Motor neuron (in vitro differentiated cells): ENCODE results near the gene DPF3. TPM values are rescaled to one million over a fixed set of nuclear protein-coding genes. Genes with fewer than 3 reads are reported as not detected.
"Not testable (repeated sequence)": the region's sequence is repeated elsewhere in the genome, so short reads cannot be mapped to it uniquely, and the experiment has no call there.

Experiments
- ATAC-seq, 8 experiments: fragments of 200-7000 bp; cut with Tn5 transposase; replicated peaks in 6 of 8; 2 replicates each; pipeline ENCODE4 v1.8.0; 2021; ENCODE audit warnings: mild to moderate bottlenecking in 8 of 8, moderate library complexity in 8 of 8
- H3K27ac ChIP-seq, 2 donors: fragments of 250-450 bp; sonication (Bioruptor Pico); 2 replicates each; pipeline ENCODE4 v1.9.0; 2021; ENCODE audit warnings: antibody characterized with exemption in 2 of 2, mild to moderate bottlenecking in 2 of 2, moderate library complexity in 1 of 2
- H3K4me1 ChIP-seq, 2 donors: fragments of 250-450 bp; sonication (Bioruptor Pico); replicated peaks in 1 of 2; 2 replicates each; pipeline ENCODE4 v1.6.1; 2021; ENCODE audit warnings: antibody characterized with exemption in 2 of 2, mild to moderate bottlenecking in 2 of 2, moderate library complexity in 1 of 2
- H3K4me3 ChIP-seq, 5 donors: fragments of 250-450 bp; sonication (Bioruptor Pico); 2 replicates each; pipeline ENCODE4 v1.9.0; 2021; ENCODE audit warnings: antibody characterized with exemption in 5 of 5, mild to moderate bottlenecking in 5 of 5, moderate library complexity in 4 of 5
- WGBS, 10 experiments: fragments of 450-650 bp; shearing (Covaris generic); methylation state at CpG; one replicate each; pipeline ENCODE4 v1.0.0; 2022; 5-methylcytosine and 5-hydroxymethylcytosine counted together
- in situ Hi-C, 9 experiments: fragments of 400-800 bp; cut with MboI; loops; one replicate each; pipeline ENCODE4 v1.15.0; 2021; ENCODE audit warnings: low sequenced_read_pairs in 9 of 9, low pct_unique_long_range_greater_than_20kb in 2 of 9; ENCODE audit not compliant: unreplicated experiment in 9 of 9
- total RNA-seq, 8 experiments: library from RNA; unstranded; fragments of 300-600 nt; gene quantifications; 2 replicates each; pipeline versions ENCODE4 v1.2.3 to v1.2.4, GENCODE V29; 2022

The DPF3 gene
- total RNA-seq, 8 experiments from 2014 or later: 5.0 to 10.8 (median 8.6) TPM

DNA sequence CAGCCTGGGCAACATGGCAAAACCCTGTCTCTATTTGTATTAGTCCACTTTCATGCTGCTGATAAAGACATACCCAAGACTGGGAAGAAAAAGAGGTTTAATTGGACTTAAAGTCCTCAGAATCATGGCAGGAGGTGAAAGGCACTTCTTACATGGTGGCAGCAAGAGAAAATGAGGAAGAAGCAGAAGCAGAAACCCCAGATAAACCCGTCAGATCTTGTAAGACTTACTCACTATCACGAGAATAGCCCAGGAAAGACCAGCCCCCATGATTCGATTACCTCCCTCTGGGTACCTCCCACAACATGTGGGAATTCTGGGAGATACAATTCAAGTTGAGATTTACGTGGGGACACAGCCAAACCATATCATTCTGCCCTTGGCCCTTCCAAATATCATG lies 23.0 kb downstream of the DPF3 start:
- 23 to 90% (median 82%) methylated on average over 2 to 4 of the region's 4 CpGs; no CpG with 5 or more reads in 5 of the 10 experiments for WGBS, 10 experiments
- H3K4me3 ChIP-seq, ATAC-seq, H3K27ac ChIP-seq, in situ Hi-C loops, H3K4me1 ChIP-seq: not testable (repeated sequence)

GRCh38 chr14:72869407-72870329 lies 24.2 kb downstream of the DPF3 start:
- WGBS, 10 experiments: 52 to 100% (median 74%) methylated on average over 1 to 5 of the region's 8 CpGs; no CpG with 5 or more reads in 3 of the 10 experiments
- in situ Hi-C loops: no loop called here
- ATAC-seq: no peak
- no peak overlapping the region for H3K4me3 ChIP-seq
- H3K4me1 ChIP-seq: no peaks in the 10 kb centered on the region
- H3K27ac ChIP-seq: no peak overlapping the region

DNA sequence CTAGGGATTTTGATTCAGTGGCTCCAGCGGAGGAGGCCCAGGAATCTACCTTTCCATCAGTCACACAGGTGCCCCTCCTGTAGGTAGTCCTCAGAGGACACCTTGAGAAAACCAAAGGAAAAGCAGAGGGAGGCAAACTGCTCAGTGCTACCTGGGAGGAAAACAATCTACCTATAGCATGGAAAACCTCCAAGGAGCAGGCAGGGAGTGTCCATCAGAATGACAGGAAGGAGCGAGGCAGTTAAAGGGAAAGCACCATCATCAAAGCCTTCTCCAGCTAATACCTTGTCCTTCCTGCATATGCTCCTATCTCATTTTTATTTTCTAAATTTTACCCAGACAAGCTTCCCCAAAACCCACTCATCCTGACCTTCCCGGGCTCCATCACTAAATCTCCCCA lies 25.4 kb downstream of the DPF3 start:
- no peak overlapping the region for H3K27ac ChIP-seq
- H3K4me3 ChIP-seq: no peak overlapping the region
- ATAC-seq: no peak
- H3K4me1 ChIP-seq: no peaks in the 10 kb centered on the region
- in situ Hi-C loops: no loop called here
- WGBS, 10 experiments: 20 to 92% (median 83%) methylated on average over 1 to 2 of the region's 3 CpGs; no CpG with 5 or more reads in 5 of the 10 experiments

- H3K4me3 ChIP-seq: no peak overlapping the region
- 20 to 89% (median 76%) methylated on average over 1 to 6 of the region's 6 CpGs for WGBS, 10 experiments
- no peak overlapping the region for H3K27ac ChIP-seq
- in situ Hi-C loops: no loop called here
- ATAC-seq: no peak
- H3K4me1 ChIP-seq: no peaks in the 10 kb centered on the region
These were observed 29.1 kb downstream of the DPF3 start for GRCh38 chr14:72864712-72865365.

DNA sequence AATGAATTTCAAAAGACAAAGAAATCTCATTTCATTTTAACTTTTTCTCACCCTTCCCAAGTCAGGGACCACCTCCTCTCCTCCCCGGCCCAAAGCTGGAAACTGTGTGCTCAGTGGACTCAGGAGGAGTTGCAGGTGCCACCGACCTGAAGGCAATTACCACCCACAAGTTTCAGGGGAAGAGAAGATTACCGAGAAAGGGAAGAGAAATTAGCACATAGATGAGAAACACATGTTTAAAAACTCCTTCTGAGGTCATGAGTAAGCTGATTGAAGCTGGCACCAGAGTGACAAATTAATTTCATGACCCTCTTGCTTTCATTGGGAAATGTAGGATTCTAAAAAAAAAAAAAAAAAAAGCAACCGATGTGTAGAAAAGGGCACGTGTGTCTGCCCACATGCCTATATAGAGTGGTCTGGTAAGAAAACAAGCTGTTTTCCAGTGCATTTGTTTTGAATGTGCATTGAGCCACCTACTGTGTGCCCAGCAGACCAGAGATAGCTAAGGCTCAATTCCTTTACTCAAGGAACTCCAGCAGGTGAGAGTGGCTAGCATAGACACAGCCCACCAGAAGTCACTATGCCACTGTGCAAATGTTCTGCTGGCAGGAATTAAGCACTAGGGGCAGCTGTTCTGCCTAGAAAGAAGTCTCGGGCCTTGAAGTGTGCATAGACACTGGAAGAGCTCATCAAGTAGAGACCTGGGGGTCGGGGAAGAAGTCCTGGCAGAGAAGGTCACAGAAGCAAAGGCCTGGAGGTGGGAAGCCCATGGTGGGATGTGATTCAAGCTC lies 30.5 kb downstream of the DPF3 start:
- 0 to 100% (median 71%) methylated on average over 1 to 6 of the region's 7 CpGs for WGBS, 10 experiments

GRCh38 chr14:72856530-72857266 lies 37.2 kb downstream of the DPF3 start:
- Histone ChIP-seq H3K4me3 (no peak overlapping the region), H3K4me1 (no peaks in the 10 kb centered on the region), H3K27ac (no peak overlapping the region)
- in situ Hi-C loops: no loop called here
- 49 to 88% (median 75%) methylated on average over 2 to 7 of the region's 12 CpGs; no CpG with 5 or more reads in 2 of the 10 experiments for WGBS, 10 experiments
- peak in 2 of 8 experiments; percentile 11 to 12 for ATAC-seq

More for the DNA sequence above, 30.5 kb downstream of the DPF3 start:
- in situ Hi-C loops: no loop called here
- H3K4me3 ChIP-seq: no peak overlapping the region
- H3K27ac ChIP-seq: no peak overlapping the region
- H3K4me1 ChIP-seq: no peaks in the 10 kb centered on the region
- peak in 3 of 8 experiments; percentile 38 to 89 (median 65) for ATAC-seq

GRCh38 chr14:72855913-72856312 lies 38.0 kb downstream of the DPF3 start:
- in situ Hi-C loops: no loop called here
- H3K4me1 ChIP-seq: no peaks in the 10 kb centered on the region
- no peak overlapping the region for H3K4me3 ChIP-seq
- ATAC-seq: peak in 3 of 8 experiments; percentile 76 to 99 (median 96)
- WGBS, 10 experiments: 0 to 100% (median 40%) methylated on average over 1 of the region's 1 CpG; no CpG with 5 or more reads in 4 of the 10 experiments
- H3K27ac ChIP-seq: no peak overlapping the region

- Histone ChIP-seq H3K4me3 (no peak overlapping the region), H3K4me1 (no peaks in the 10 kb centered on the region), H3K27ac (no peak overlapping the region)
- in situ Hi-C loops: no loop called here
- no peak for ATAC-seq
- 64 to 100% (median 78%) methylated on average over 1 to 5 of the region's 10 CpGs; no CpG with 5 or more reads in 1 of the 10 experiments for WGBS, 10 experiments
These were observed 41.7 kb downstream of the DPF3 start for GRCh38 chr14:72852194-72852593.

- Histone ChIP-seq H3K27ac (no peak overlapping the region), H3K4me3 (no peak overlapping the region), H3K4me1 (no peaks in the 10 kb centered on the region)
- in situ Hi-C loops: no loop called here
- WGBS, 10 experiments: 62 to 100% (median 69%) methylated on average over 1 to 12 of the region's 14 CpGs; no CpG with 5 or more reads in 1 of the 10 experiments
- no peak for ATAC-seq
These were observed 42.3 kb downstream of the DPF3 start for GRCh38 chr14:72851635-72852034.

- Histone ChIP-seq H3K4me1 (no peaks in the 10 kb centered on the region), H3K4me3 (no peak overlapping the region), H3K27ac (no peak overlapping the region)
- in situ Hi-C loops: no loop called here
- WGBS, 10 experiments: 60 to 100% (median 86%) methylated on average over 1 to 3 of the region's 4 CpGs; no CpG with 5 or more reads in 5 of the 10 experiments
- ATAC-seq: no peak
These were observed 43.5 kb downstream of the DPF3 start for GRCh38 chr14:72850360-72850759.

DNA sequence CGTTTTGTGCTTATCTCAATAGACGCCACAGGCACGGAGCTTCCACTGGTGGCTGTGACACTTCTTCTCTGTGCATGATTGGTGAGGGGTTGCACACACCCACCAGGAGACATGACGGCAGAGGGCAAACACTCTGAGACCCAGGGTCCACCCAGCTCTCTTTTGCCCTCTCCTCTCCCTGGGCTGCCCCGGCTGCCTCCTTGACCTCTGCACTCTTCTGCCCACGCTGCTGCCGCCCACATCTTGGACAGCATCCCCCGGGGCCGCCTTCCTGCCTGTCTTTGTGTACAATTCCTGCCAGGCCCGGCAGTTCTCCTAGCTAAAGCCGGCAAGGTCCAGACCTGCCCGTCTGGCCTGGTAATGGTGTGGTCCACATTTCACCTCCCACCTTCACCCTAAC lies 44.7 kb downstream of the DPF3 start:
- 0 to 85% (median 65%) methylated on average over 1 to 5 of the region's 12 CpGs; no CpG with 5 or more reads in 5 of the 10 experiments for WGBS, 10 experiments
- H3K27ac ChIP-seq: no peak overlapping the region
- no peak overlapping the region for H3K4me3 ChIP-seq
- ATAC-seq: no peak
- H3K4me1 ChIP-seq: no peaks in the 10 kb centered on the region
- in situ Hi-C loops: no loop called here

DNA sequence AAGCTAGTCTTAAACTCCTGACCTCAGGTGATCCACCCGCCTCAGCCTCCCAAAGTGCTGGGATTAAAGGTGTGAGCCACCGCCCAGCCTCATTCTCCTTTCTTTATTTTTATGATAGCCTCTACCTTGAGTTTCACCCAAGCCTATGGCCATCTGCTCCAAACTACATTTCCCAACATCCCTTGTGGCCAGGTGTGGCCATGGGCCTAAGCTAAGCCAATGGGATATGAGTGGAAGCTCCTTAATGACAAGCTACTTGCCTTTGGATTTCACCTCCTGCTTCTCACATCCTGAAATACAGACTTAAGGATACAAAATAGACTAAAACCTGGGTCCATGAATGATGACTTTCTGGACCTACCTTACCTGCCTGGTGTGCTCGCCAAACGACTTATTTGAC lies 46.2 kb downstream of the DPF3 start:
- no peak for ATAC-seq
- in situ Hi-C loops: no loop called here
- WGBS, 10 experiments: 83 to 100% (median 94%) methylated on average over 1 to 4 of the region's 4 CpGs; no CpG with 5 or more reads in 2 of the 10 experiments
- no peak overlapping the region for H3K27ac ChIP-seq
- H3K4me3 ChIP-seq: no peak overlapping the region
- no peaks in the 10 kb centered on the region for H3K4me1 ChIP-seq
